Central memory CD8-positive, alpha-beta T cell (primary cell): ENCODE measurements around the gene ZFP62.
A peak's percentile ranks its signal among the peaks of the same experiment; 100 is the strongest.

Experiments
- ATAC-seq: fragments of 150-1000 bp; cut with Tn5 transposase; replicated peaks from 2 replicates; pipeline ENCODE4 v1.10.0; 2022; ENCODE audit warnings: mild to moderate bottlenecking, moderate FRiP score, moderate number of reproducible peaks; ENCODE audit not compliant: poor library complexity, severe bottlenecking; ENCODE audit errors: extremely low read depth
- DNase-seq, 2 donors: peaks; one replicate each; pipeline ENCODE4 v3.0.0; 2021; ENCODE audit warnings: low spot score in 2 of 2
- H3K27ac Mint-ChIP-seq: one replicate; pipeline ENCODE4 v1.8.0; 2022; ENCODE audit warnings: low read depth, mild to moderate bottlenecking, moderate library complexity, mixed read lengths
- H3K27me3 Mint-ChIP-seq: one replicate; pipeline ENCODE4 v1.8.0; 2022; ENCODE audit warnings: mixed read lengths
- H3K36me3 Mint-ChIP-seq: one replicate; pipeline ENCODE4 v1.8.0; 2022; ENCODE audit warnings: mild to moderate bottlenecking, moderate library complexity, mixed read lengths; ENCODE audit not compliant: insufficient read depth
- H3K4me1 Mint-ChIP-seq: one replicate; pipeline ENCODE4 v1.8.0; 2022; ENCODE audit warnings: mixed read lengths
- H3K4me3 Mint-ChIP-seq: one replicate; pipeline ENCODE4 v1.8.0; 2022; ENCODE audit warnings: mild to moderate bottlenecking, moderate library complexity, mixed read lengths
- H3K9me3 Mint-ChIP-seq: one replicate; pipeline ENCODE4 v1.8.0; 2022; ENCODE audit warnings: mixed read lengths

ZFP62 gene

GRCh38 chr5:180875860-180876426 lies 14.9 kb upstream of the ZFP62 start:
- DNase-seq (no peak), ATAC-seq (no peak)
- Mint-ChIP-seq H3K27me3 (peaks cover under 1% of the 10 kb centered on the region), H3K4me1 (peaks cover 10% of the 10 kb centered on the region), H3K4me3 (no peak overlapping the region), H3K27ac (no peak overlapping the region), H3K36me3 (no peaks in the 10 kb centered on the region), H3K9me3 (no peaks in the 10 kb centered on the region)

DNA sequence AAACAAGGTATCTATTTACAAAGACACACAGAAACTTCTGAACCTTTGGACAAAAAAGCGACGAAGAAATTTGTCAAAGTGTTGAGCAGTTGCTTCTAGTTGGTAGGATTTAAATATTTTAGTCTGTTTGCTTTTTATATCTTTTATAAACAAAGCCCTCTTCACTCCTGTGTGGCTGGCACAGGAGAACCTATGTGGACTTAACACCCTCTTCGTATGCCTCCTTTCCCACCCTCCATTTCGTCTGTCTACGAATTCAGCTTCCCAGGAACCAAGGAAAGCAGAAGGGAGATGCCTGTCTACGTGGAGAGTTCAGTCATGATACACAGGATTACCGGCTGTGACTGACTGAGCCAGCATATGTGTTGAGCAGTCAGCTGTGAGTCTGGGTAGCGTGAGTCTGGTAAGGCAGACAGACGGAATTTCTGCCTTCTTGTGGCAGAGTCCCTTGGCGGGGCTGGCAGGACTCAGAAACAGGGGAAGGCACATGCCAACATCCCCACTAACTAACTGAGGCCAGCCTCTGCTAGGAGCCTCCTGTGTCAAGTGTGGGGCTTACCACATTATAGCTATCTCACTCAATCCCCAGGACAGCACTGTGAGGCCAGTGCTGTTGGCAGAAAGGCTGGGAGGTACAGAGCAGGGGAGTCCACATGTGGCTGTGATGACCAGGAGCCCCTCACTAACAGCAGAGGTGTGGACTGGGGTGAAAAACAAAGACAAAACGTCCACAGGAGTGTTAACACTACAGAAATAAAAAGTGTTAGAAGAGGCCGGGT lies 13.9 kb upstream of the ZFP62 start:
- Mint-ChIP-seq H3K36me3 (peaks cover 2% of the 10 kb centered on the region), H3K27ac (no peak overlapping the region), H3K4me1 (peaks cover 10% of the 10 kb centered on the region), H3K4me3 (no peak overlapping the region), H3K27me3 (no peaks in the 10 kb centered on the region), H3K9me3 (no peaks in the 10 kb centered on the region)
- DNase-seq (no peak), ATAC-seq (no peak)

GRCh38 chr5:180873615-180874520 lies 12.8 kb upstream of the ZFP62 start:
- no peaks in the 10 kb centered on the region for H3K9me3 Mint-ChIP-seq
- H3K36me3 Mint-ChIP-seq: peaks cover 2% of the 10 kb centered on the region
- H3K4me1 Mint-ChIP-seq: peaks cover 10% of the 10 kb centered on the region
- ATAC-seq (peak; percentile 93), DNase-seq (peak in 1 of 2 donors; percentile 37)
- no peaks in the 10 kb centered on the region for H3K27me3 Mint-ChIP-seq
- no peak overlapping the region for H3K4me3 Mint-ChIP-seq
- H3K27ac Mint-ChIP-seq: peak overlapping the region; percentile 77

GRCh38 chr5:180872419-180872818 lies 11.3 kb upstream of the ZFP62 start:
- H3K4me3 Mint-ChIP-seq: no peak overlapping the region
- peaks cover 10% of the 10 kb centered on the region for H3K4me1 Mint-ChIP-seq
- H3K9me3 Mint-ChIP-seq: no peaks in the 10 kb centered on the region
- peak overlapping the region; percentile 77 for H3K27ac Mint-ChIP-seq
- peaks cover 2% of the 10 kb centered on the region for H3K36me3 Mint-ChIP-seq
- ATAC-seq: no peak
- H3K27me3 Mint-ChIP-seq: peaks cover 9% of the 10 kb centered on the region
- DNase-seq: no peak

DNA sequence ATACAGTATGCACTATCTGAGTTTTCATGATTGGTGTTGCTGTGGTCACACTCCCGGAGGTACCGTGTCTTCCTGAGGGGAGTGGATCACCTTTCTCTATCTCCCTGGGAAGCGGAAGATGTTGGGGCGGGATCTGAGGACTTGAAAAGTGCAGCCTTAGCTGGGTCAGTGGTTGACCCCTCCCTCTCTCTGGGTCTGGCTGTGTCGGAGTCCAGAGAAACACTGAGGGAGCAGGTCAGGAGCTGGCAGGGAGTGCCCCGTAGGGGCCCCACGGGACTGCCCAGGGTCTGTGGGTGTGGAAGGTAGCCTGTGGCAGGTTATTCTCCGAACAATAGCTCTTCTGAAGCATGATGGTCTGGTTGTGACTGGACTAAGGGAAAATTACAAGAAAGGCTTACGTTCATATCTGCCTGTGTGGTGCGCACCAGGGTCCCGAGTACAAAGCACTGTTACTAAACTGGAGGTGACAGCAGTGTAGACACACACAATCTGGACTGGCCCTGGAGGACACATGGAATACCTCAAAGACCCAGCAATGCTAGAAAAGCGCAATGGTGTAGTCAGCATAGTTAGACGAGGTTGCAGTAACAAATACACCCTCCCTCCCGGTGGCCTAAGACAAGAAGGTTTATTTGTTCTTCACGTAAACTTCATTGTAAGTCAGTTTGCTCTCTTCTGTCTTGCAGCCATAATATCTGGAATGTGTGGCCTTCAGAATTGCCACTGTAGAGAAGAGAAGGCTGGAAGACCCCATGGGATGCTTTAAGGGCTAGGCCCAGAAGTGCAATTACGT lies 9.4 kb upstream of the ZFP62 start:
- Mint-ChIP-seq H3K27me3 (peaks cover 29% of the 10 kb centered on the region), H3K4me1 (peaks cover 10% of the 10 kb centered on the region), H3K4me3 (no peak overlapping the region), H3K9me3 (no peaks in the 10 kb centered on the region), H3K36me3 (peaks cover 2% of the 10 kb centered on the region), H3K27ac (no peak overlapping the region)
- no peak for ATAC-seq
- no peak for DNase-seq

DNA sequence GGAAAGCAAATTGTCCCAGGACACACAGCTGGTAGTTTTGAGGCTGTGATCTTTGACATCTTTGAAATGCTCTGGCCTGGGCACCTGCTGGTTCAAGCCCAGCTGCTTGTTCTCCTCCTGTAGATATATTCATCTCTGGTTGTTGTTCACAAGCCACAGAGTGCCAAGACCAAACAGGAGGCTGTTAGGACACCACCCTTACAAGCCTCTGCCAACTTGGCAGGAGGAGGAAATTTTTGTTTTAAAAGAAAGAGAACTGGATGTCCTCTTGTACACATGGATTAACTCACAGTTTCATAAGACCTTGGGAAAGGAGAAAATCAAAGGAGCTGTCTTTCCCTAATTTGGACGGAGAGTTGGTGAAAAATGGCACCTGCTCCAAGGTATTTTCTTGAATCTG lies 8.5 kb upstream of the ZFP62 start:
- no peak overlapping the region for H3K4me3 Mint-ChIP-seq
- H3K9me3 Mint-ChIP-seq: no peaks in the 10 kb centered on the region
- H3K4me1 Mint-ChIP-seq: peaks cover 10% of the 10 kb centered on the region
- peaks cover 2% of the 10 kb centered on the region for H3K36me3 Mint-ChIP-seq
- DNase-seq (no peak), ATAC-seq (no peak)
- H3K27me3 Mint-ChIP-seq: peaks cover 29% of the 10 kb centered on the region
- H3K27ac Mint-ChIP-seq: no peak overlapping the region

GRCh38 chr5:180868960-180869359 lies 7.9 kb upstream of the ZFP62 start:
- Mint-ChIP-seq H3K27me3 (peaks cover 29% of the 10 kb centered on the region), H3K4me3 (no peak overlapping the region), H3K4me1 (peaks cover 10% of the 10 kb centered on the region), H3K9me3 (no peaks in the 10 kb centered on the region), H3K36me3 (peaks cover 2% of the 10 kb centered on the region), H3K27ac (no peak overlapping the region)
- DNase-seq (peak; percentile 18 to 28), ATAC-seq (no peak)

- H3K4me1 Mint-ChIP-seq: no peaks in the 10 kb centered on the region
- H3K27me3 Mint-ChIP-seq: peaks cover 29% of the 10 kb centered on the region
- DNase-seq (no peak), ATAC-seq (no peak)
- H3K4me3 Mint-ChIP-seq: no peak overlapping the region
- H3K9me3 Mint-ChIP-seq: no peaks in the 10 kb centered on the region
- H3K36me3 Mint-ChIP-seq: peaks cover 2% of the 10 kb centered on the region
- H3K27ac Mint-ChIP-seq: no peak overlapping the region
Measured at GRCh38 chr5:180866985-180867384, 5.9 kb upstream of the ZFP62 start.

DNA sequence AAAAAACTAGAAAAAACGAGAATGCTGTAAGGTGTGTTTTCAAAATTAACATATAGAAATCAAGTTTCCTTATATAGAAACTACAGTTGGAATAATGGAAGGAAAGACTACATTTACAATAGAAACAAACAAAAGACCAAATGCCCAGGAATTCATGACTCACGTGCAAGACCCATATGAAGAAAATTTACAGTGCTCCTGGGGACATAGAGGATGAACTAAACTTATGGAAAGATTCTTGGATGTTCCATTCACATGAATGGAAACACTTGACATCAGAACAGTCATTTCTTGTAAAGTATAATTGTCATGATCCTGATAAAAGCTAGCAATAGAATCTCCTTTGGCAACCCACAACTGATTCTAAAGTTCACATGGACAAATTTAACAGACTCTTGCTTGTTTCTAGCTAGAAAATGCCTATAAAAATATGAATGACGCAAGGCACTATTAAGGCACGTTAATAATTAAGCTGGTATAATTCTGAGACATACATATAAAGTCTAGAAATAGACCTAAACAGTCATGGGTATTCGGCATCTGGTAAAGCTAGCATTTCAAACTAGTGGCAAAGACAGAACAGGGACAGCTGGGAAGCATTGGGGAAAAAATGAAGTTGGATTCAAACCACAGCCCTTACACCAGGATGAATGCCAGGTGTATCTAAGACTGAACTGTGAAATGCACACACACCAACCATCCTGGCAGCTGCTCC lies 5.1 kb upstream of the ZFP62 start:
- Mint-ChIP-seq H3K27me3 (peaks cover 29% of the 10 kb centered on the region), H3K27ac (no peak overlapping the region), H3K36me3 (peaks cover 5% of the 10 kb centered on the region), H3K4me1 (no peaks in the 10 kb centered on the region), H3K9me3 (no peaks in the 10 kb centered on the region), H3K4me3 (no peak overlapping the region)
- no peak for DNase-seq
- no peak for ATAC-seq

DNA sequence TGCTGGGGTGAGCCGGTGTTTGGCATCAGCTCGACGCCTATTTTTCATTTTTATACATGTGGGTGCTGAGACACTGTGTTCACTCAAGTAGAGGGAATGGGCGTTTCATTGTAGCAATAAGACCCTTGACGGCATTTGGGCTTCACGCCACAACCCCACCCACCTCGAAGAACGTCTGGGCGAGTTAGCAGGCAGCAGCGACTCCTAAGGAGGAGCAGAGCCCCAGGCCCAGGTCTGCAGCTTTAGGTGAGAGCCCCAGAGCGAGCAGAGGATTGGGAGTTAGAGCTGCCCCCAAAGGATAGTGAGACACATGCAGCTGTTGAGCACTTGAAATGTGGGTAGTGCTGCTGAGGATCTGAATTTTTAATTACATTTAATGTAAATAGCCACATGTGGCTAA lies 1.6 kb upstream of the ZFP62 start:
- Mint-ChIP-seq H3K9me3 (no peaks in the 10 kb centered on the region), H3K4me1 (peaks cover 24% of the 10 kb centered on the region), H3K27me3 (peaks cover 21% of the 10 kb centered on the region), H3K4me3 (no peak overlapping the region), H3K36me3 (peaks cover 19% of the 10 kb centered on the region), H3K27ac (no peak overlapping the region)
- ATAC-seq (no peak), DNase-seq (no peak)

GRCh38 chr5:180860273-180860886 lies 696 bp downstream of the ZFP62 start:
- Mint-ChIP-seq H3K4me1 (peaks cover 37% of the 10 kb centered on the region), H3K9me3 (no peaks in the 10 kb centered on the region), H3K36me3 (peaks cover 30% of the 10 kb centered on the region), H3K27ac (peak overlapping the region; percentile 92), H3K27me3 (no peaks in the 10 kb centered on the region), H3K4me3 (peak overlapping the region; percentile 86)
- ATAC-seq (peak; percentile 80), DNase-seq (no peak)
